ENCODE data around the gene GABRB1.
A peak's percentile ranks its signal among the peaks of the same experiment; 100 is the strongest.
"Not testable (repeated sequence)": the region's sequence is repeated elsewhere in the genome, so short reads cannot be mapped to it uniquely, and the experiment has no call there.

Gene GABRB1

GRCh38 chr4:47337893-47338292 lies 306.5 kb downstream of the GABRB1 start:
- in situ Hi-C loops (cut with HindIII; ENCODE audit: low pct_ligation_motif_present, low pct_unique_long_range_greater_than_20kb, low sequenced_read_pairs) = no loop called here
- DNase-seq = no peak

GRCh38 chr4:47340914-47341313 lies 309.5 kb downstream of the GABRB1 start:
- in situ Hi-C loops (cut with HindIII; ENCODE audit: low pct_ligation_motif_present, low pct_unique_long_range_greater_than_20kb, low sequenced_read_pairs) = no loop called here
- DNase-seq = no peak

- no peak for DNase-seq
- in situ Hi-C loops (cut with HindIII; ENCODE audit: low pct_ligation_motif_present, low pct_unique_long_range_greater_than_20kb, low sequenced_read_pairs) = no loop called here
Measured at GRCh38 chr4:47342796-47343195, 311.4 kb downstream of the GABRB1 start.

- no peak for DNase-seq
- in situ Hi-C loops (cut with HindIII; ENCODE audit: low pct_ligation_motif_present, low pct_unique_long_range_greater_than_20kb, low sequenced_read_pairs) = no loop called here
Measured at GRCh38 chr4:47349326-47349725, 318.0 kb downstream of the GABRB1 start.

- DNase-seq = no peak
Measured at GRCh38 chr4:47355568-47355967, 324.2 kb downstream of the GABRB1 start.

GRCh38 chr4:47359891-47360290 lies 328.5 kb downstream of the GABRB1 start:
- in situ Hi-C loops (cut with HindIII; ENCODE audit: low pct_ligation_motif_present, low pct_unique_long_range_greater_than_20kb, low sequenced_read_pairs) = no loop called here
- DNase-seq = no peak

More at GRCh38 chr4:47355568-47355967, 324.2 kb downstream of the GABRB1 start:
- in situ Hi-C loops (cut with HindIII; ENCODE audit: low pct_ligation_motif_present, low pct_unique_long_range_greater_than_20kb, low sequenced_read_pairs) = no loop called here

- DNase-seq = no peak
Measured at GRCh38 chr4:47367761-47368160, 336.4 kb downstream of the GABRB1 start.

GRCh38 chr4:47368211-47368610 lies 336.8 kb downstream of the GABRB1 start:
- in situ Hi-C loops (cut with HindIII; ENCODE audit: low pct_ligation_motif_present, low pct_unique_long_range_greater_than_20kb, low sequenced_read_pairs) = no loop called here
- no peak for DNase-seq

More at GRCh38 chr4:47367761-47368160, 336.4 kb downstream of the GABRB1 start:
- in situ Hi-C loops (cut with HindIII; ENCODE audit: low pct_ligation_motif_present, low pct_unique_long_range_greater_than_20kb, low sequenced_read_pairs) = no loop called here

- no peak for DNase-seq
- in situ Hi-C loops (cut with HindIII; ENCODE audit: low pct_ligation_motif_present, low pct_unique_long_range_greater_than_20kb, low sequenced_read_pairs) = no loop called here
Measured at GRCh38 chr4:47372561-47372960, 341.2 kb downstream of the GABRB1 start.

GRCh38 chr4:47373174-47373573 lies 341.8 kb downstream of the GABRB1 start:
- DNase-seq = no peak
- in situ Hi-C loops (cut with HindIII; ENCODE audit: low pct_ligation_motif_present, low pct_unique_long_range_greater_than_20kb, low sequenced_read_pairs) = no loop called here

GRCh38 chr4:47373709-47374108 lies 342.3 kb downstream of the GABRB1 start:
- no peak for DNase-seq
- in situ Hi-C loops (cut with HindIII; ENCODE audit: low pct_ligation_motif_present, low pct_unique_long_range_greater_than_20kb, low sequenced_read_pairs) = no loop called here

- no peak for DNase-seq
- in situ Hi-C loops (cut with HindIII; ENCODE audit: low pct_ligation_motif_present, low pct_unique_long_range_greater_than_20kb, low sequenced_read_pairs) = no loop called here
Measured at GRCh38 chr4:47374477-47374876, 343.1 kb downstream of the GABRB1 start.

GRCh38 chr4:47378021-47378530 lies 346.7 kb downstream of the GABRB1 start:
- DNase-seq; in situ Hi-C loops (cut with HindIII; ENCODE audit: low pct_ligation_motif_present, low pct_unique_long_range_greater_than_20kb, low sequenced_read_pairs): not testable (repeated sequence)

- in situ Hi-C loops (cut with HindIII; ENCODE audit: low pct_ligation_motif_present, low pct_unique_long_range_greater_than_20kb, low sequenced_read_pairs) = no loop called here
- DNase-seq = no peak
Measured at GRCh38 chr4:47381172-47381571, 349.8 kb downstream of the GABRB1 start.

GRCh38 chr4:47382846-47383360 lies 351.5 kb downstream of the GABRB1 start:
- in situ Hi-C loops (cut with HindIII; ENCODE audit: low pct_ligation_motif_present, low pct_unique_long_range_greater_than_20kb, low sequenced_read_pairs) = no loop called here
- DNase-seq = no peak

- in situ Hi-C loops (cut with HindIII; ENCODE audit: low pct_ligation_motif_present, low pct_unique_long_range_greater_than_20kb, low sequenced_read_pairs) = no loop called here
- DNase-seq = peak; percentile 26
Measured at GRCh38 chr4:47383829-47384427, 352.6 kb downstream of the GABRB1 start.

GRCh38 chr4:47386146-47386545 lies 354.8 kb downstream of the GABRB1 start:
- in situ Hi-C loops (cut with HindIII; ENCODE audit: low pct_ligation_motif_present, low pct_unique_long_range_greater_than_20kb, low sequenced_read_pairs) = no loop called here

GRCh38 chr4:47386561-47387235 lies 355.3 kb downstream of the GABRB1 start:
- in situ Hi-C loops (cut with HindIII; ENCODE audit: low pct_ligation_motif_present, low pct_unique_long_range_greater_than_20kb, low sequenced_read_pairs) = no loop called here

More at GRCh38 chr4:47386146-47386545, 354.8 kb downstream of the GABRB1 start:
- DNase-seq = no peak

GRCh38 chr4:47390428-47391125 lies 359.2 kb downstream of the GABRB1 start:
- in situ Hi-C loops (cut with HindIII; ENCODE audit: low pct_ligation_motif_present, low pct_unique_long_range_greater_than_20kb, low sequenced_read_pairs) = no loop called here
- no peak for DNase-seq

More at GRCh38 chr4:47386561-47387235, 355.3 kb downstream of the GABRB1 start:
- DNase-seq = no peak

Data from ACHN (cell line).